ENCODE measurements around the gene SMYD3.
"Not testable (repeated sequence)": the region's sequence is repeated elsewhere in the genome, so short reads cannot be mapped to it uniquely, and the experiment has no call there.

SMYD3 gene

DNA sequence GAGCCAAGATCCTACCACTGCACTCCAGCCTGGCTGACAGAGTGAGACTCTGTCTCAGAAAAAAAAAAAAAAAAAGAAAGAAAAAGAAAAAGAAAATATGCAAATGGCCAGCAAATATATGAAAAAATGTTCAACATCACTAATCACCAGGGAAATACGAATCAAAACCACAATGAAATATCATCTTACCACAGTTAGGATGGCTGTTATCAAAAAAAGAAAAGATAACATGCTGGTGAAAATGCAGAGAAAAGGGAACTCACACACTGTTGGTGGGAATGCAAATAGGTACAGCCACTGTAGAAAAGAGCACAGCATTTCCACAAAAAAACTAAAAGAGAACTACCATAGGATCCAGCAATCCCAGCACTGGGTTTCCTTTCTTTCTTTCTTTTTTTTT, 477.5 kb downstream of the SMYD3 start:
- H3K36me3 ChIP-seq (ENCODE audit: control insufficient read depth, low read length): no peaks in the 10 kb centered on the region
- H3K4me3 ChIP-seq (ENCODE audit: low read length): no peak overlapping the region
- peaks cover 4% of the 10 kb centered on the region; the same call in 1 of the 2 replicates for H3K9me3 ChIP-seq (ENCODE audit: control insufficient read depth, insufficient read depth, low read length)
- no peaks in the 10 kb centered on the region for H3K4me1 ChIP-seq (ENCODE audit: control insufficient read depth, low read length)
- no peaks in the 10 kb centered on the region for H3K27me3 ChIP-seq (ENCODE audit: control insufficient read depth, low read length)
- H3K79me2 ChIP-seq (ENCODE audit: control insufficient read depth, low read length): no peaks in the 10 kb centered on the region
- TF ChIP-seq EZH2phosphoT487 (IDR thresholded peaks at IDR 0.05; ENCODE audit: borderline replicate concordance, low read length): no peak
- no peak for TF ChIP-seq CTCF (IDR thresholded peaks at IDR 0.05; ENCODE audit: low read depth, low read length, poor library complexity, severe bottlenecking)
- H3F3A ChIP-seq (ENCODE audit: control insufficient read depth, insufficient read depth): no peaks in the 10 kb centered on the region
- no peak overlapping the region for H3K4me2 ChIP-seq (ENCODE audit: low read length)
- H3K27ac ChIP-seq (ENCODE audit: low read depth, low read length): no peak overlapping the region
- no peaks in the 10 kb centered on the region for H4K20me1 ChIP-seq (ENCODE audit: control insufficient read depth, insufficient read depth, low read depth, low read length)
- no peaks in the 10 kb centered on the region for H3K9me2 ChIP-seq (replicated peaks; ENCODE audit: control insufficient read depth, low read length)

DNA sequence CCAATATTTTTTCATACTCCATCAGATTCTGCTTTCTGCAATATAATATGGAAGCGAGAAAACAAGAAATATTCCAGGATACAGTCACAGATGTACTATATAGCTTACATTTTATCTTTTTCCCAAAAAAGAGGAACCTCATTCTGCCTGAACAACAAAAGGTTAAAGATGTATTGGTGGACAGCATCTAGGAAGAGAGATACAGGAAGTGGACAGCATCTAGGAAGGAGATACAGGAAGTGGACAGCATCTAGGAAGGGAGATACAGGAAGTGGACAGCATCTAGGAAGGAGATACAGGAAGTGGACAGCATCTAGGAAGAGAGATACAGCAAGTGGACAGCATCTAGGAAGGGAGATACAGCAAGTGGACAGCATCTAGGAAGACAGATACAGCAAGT, 483.0 kb downstream of the SMYD3 start:
- not testable (repeated sequence) for H3K4me3 ChIP-seq (ENCODE audit: low read length); H3K9me3 ChIP-seq (ENCODE audit: control insufficient read depth, insufficient read depth, low read length); H3K27me3 ChIP-seq (ENCODE audit: control insufficient read depth, low read length); H3F3A ChIP-seq (ENCODE audit: control insufficient read depth, insufficient read depth); H3K27ac ChIP-seq (ENCODE audit: low read depth, low read length); H3K4me2 ChIP-seq (ENCODE audit: low read length); H3K9me2 ChIP-seq (replicated peaks; ENCODE audit: control insufficient read depth, low read length); H3K4me1 ChIP-seq (ENCODE audit: control insufficient read depth, low read length); H3K36me3 ChIP-seq (ENCODE audit: control insufficient read depth, low read length); H3K79me2 ChIP-seq (ENCODE audit: control insufficient read depth, low read length); H4K20me1 ChIP-seq (ENCODE audit: control insufficient read depth, insufficient read depth, low read depth, low read length)

- Histone ChIP-seq H3K27ac (ENCODE audit: low read depth, low read length) (no peak overlapping the region), H3K9me2 (replicated peaks; ENCODE audit: control insufficient read depth, low read length) (no peaks in the 10 kb centered on the region), H3K36me3 (ENCODE audit: control insufficient read depth, low read length) (no peaks in the 10 kb centered on the region), H4K20me1 (ENCODE audit: control insufficient read depth, insufficient read depth, low read depth, low read length) (no peaks in the 10 kb centered on the region), H3K9me3 (ENCODE audit: control insufficient read depth, insufficient read depth, low read length) (no peaks in the 10 kb centered on the region), H3F3A (ENCODE audit: control insufficient read depth, insufficient read depth) (no peaks in the 10 kb centered on the region), H3K79me2 (ENCODE audit: control insufficient read depth, low read length) (no peaks in the 10 kb centered on the region), H3K4me3 (ENCODE audit: low read length) (no peak overlapping the region), H3K27me3 (ENCODE audit: control insufficient read depth, low read length) (no peaks in the 10 kb centered on the region), H3K4me2 (ENCODE audit: low read length) (no peak overlapping the region), H3K4me1 (ENCODE audit: control insufficient read depth, low read length) (no peaks in the 10 kb centered on the region)
- TF ChIP-seq EZH2phosphoT487 (IDR thresholded peaks at IDR 0.05; ENCODE audit: borderline replicate concordance, low read length) (no peak), CTCF (IDR thresholded peaks at IDR 0.05; ENCODE audit: low read depth, low read length, poor library complexity, severe bottlenecking) (no peak)
Measured at GRCh38 chr1:246020211-246020954, 486.7 kb downstream of the SMYD3 start.

- Histone ChIP-seq H3K4me2 (ENCODE audit: low read length) (no peak overlapping the region), H3K4me3 (ENCODE audit: low read length) (no peak overlapping the region), H3K9me2 (replicated peaks; ENCODE audit: control insufficient read depth, low read length) (no peaks in the 10 kb centered on the region), H4K20me1 (ENCODE audit: control insufficient read depth, insufficient read depth, low read depth, low read length) (no peaks in the 10 kb centered on the region), H3K27me3 (ENCODE audit: control insufficient read depth, low read length) (no peaks in the 10 kb centered on the region), H3K4me1 (ENCODE audit: control insufficient read depth, low read length) (no peaks in the 10 kb centered on the region), H3K79me2 (ENCODE audit: control insufficient read depth, low read length) (no peaks in the 10 kb centered on the region), H3K27ac (ENCODE audit: low read depth, low read length) (no peak overlapping the region), H3K36me3 (ENCODE audit: control insufficient read depth, low read length) (no peaks in the 10 kb centered on the region), H3F3A (ENCODE audit: control insufficient read depth, insufficient read depth) (no peaks in the 10 kb centered on the region), H3K9me3 (ENCODE audit: control insufficient read depth, insufficient read depth, low read length) (no peaks in the 10 kb centered on the region)
- TF ChIP-seq CTCF (IDR thresholded peaks at IDR 0.05; ENCODE audit: low read depth, low read length, poor library complexity, severe bottlenecking): no peak
- TF ChIP-seq EZH2phosphoT487 (IDR thresholded peaks at IDR 0.05; ENCODE audit: borderline replicate concordance, low read length): no peak
Measured at GRCh38 chr1:246018146-246018545, 488.9 kb downstream of the SMYD3 start.

Data from DOHH2 (cell line).